ENCODE results near the gene RBM34. TPM values are rescaled to one million over a fixed set of nuclear protein-coding genes. Genes with fewer than 3 reads are reported as not detected.

Gene RBM34
- total RNA-seq, 1 donor from 2014 or later, result 130 TPM

GRCh38 chr1:235157150-235157549, 3.9 kb downstream of the RBM34 start:
- Histone ChIP-seq H3K36me3 (ENCODE audit: control insufficient read depth, insufficient read depth, low read length) (peaks cover 2% of the 10 kb centered on the region), H3K4me3 (ENCODE audit: low read depth, low read length) (no peak overlapping the region), H3K27me3 (ENCODE audit: control insufficient read depth, insufficient read depth, low read length) (no peaks in the 10 kb centered on the region)
- no peak for DNase-seq (ENCODE audit: low read depth)
- TF ChIP-seq CTCF (IDR thresholded peaks at IDR 0.05; ENCODE audit: insufficient read depth, low read length, poor library complexity, severe bottlenecking), result no peak

- no peak for TF ChIP-seq CTCF (IDR thresholded peaks at IDR 0.05; ENCODE audit: insufficient read depth, low read length, poor library complexity, severe bottlenecking)
- Histone ChIP-seq H3K36me3 (ENCODE audit: control insufficient read depth, insufficient read depth, low read length) (peaks cover 2% of the 10 kb centered on the region), H3K4me3 (ENCODE audit: low read depth, low read length) (no peak overlapping the region), H3K27me3 (ENCODE audit: control insufficient read depth, insufficient read depth, low read length) (no peaks in the 10 kb centered on the region)
- DNase-seq (ENCODE audit: low read depth), result no peak
These were observed 4.3 kb downstream of the RBM34 start for GRCh38 chr1:235156740-235157139.

GRCh38 chr1:235156265-235156664, 4.8 kb downstream of the RBM34 start:
- no peaks in the 10 kb centered on the region for H3K27me3 ChIP-seq (ENCODE audit: control insufficient read depth, insufficient read depth, low read length)
- no peak overlapping the region for H3K4me3 ChIP-seq (ENCODE audit: low read depth, low read length)
- DNase-seq (ENCODE audit: low read depth), result no peak
- no peak for TF ChIP-seq CTCF (IDR thresholded peaks at IDR 0.05; ENCODE audit: insufficient read depth, low read length, poor library complexity, severe bottlenecking)
- peaks cover 2% of the 10 kb centered on the region for H3K36me3 ChIP-seq (ENCODE audit: control insufficient read depth, insufficient read depth, low read length)

- Histone ChIP-seq H3K27me3 (ENCODE audit: control insufficient read depth, insufficient read depth, low read length) (no peaks in the 10 kb centered on the region), H3K36me3 (ENCODE audit: control insufficient read depth, insufficient read depth, low read length) (no peaks in the 10 kb centered on the region), H3K4me3 (ENCODE audit: low read depth, low read length) (no peak overlapping the region)
- no peak for DNase-seq (ENCODE audit: low read depth)
- TF ChIP-seq CTCF (IDR thresholded peaks at IDR 0.05; ENCODE audit: insufficient read depth, low read length, poor library complexity, severe bottlenecking), result no peak
These were observed 8.8 kb downstream of the RBM34 start for GRCh38 chr1:235152235-235152634.

- Histone ChIP-seq H3K36me3 (ENCODE audit: control insufficient read depth, insufficient read depth, low read length) (no peaks in the 10 kb centered on the region), H3K27me3 (ENCODE audit: control insufficient read depth, insufficient read depth, low read length) (no peaks in the 10 kb centered on the region), H3K4me3 (ENCODE audit: low read depth, low read length) (no peak overlapping the region)
- DNase-seq (ENCODE audit: low read depth), result no peak
- TF ChIP-seq CTCF (IDR thresholded peaks at IDR 0.05; ENCODE audit: insufficient read depth, low read length, poor library complexity, severe bottlenecking), result no peak
These were observed 10.0 kb downstream of the RBM34 start for GRCh38 chr1:235151033-235151432.

GRCh38 chr1:235149824-235150223, 11.2 kb downstream of the RBM34 start:
- H3K4me3 ChIP-seq (ENCODE audit: low read depth, low read length), result no peak overlapping the region
- no peaks in the 10 kb centered on the region for H3K27me3 ChIP-seq (ENCODE audit: control insufficient read depth, insufficient read depth, low read length)
- no peak for DNase-seq (ENCODE audit: low read depth)
- no peaks in the 10 kb centered on the region for H3K36me3 ChIP-seq (ENCODE audit: control insufficient read depth, insufficient read depth, low read length)
- no peak for TF ChIP-seq CTCF (IDR thresholded peaks at IDR 0.05; ENCODE audit: insufficient read depth, low read length, poor library complexity, severe bottlenecking)
